NCI-H187 treated with DMSO at 0.1 percent for 48 hours (cell line): Measurements from ENCODE around the gene WDR5.
"Not testable (repeated sequence)": the region's sequence is repeated elsewhere in the genome, so short reads cannot be mapped to it uniquely, and the experiment has no call there.

Experiments
- DNase-seq: peaks from one replicate; lab custom pipeline; 2025; lab: John Stamatoyannopoulos, UW

WDR5 gene

GRCh38 chr9:134135343-134136117 lies at the start of gene WDR5:
WDR5 (plus strand) TSS chr9:134136082; CDS start chr9:134139878, 3,796 bp downstream.
- DNase-seq: no peak

DNA sequence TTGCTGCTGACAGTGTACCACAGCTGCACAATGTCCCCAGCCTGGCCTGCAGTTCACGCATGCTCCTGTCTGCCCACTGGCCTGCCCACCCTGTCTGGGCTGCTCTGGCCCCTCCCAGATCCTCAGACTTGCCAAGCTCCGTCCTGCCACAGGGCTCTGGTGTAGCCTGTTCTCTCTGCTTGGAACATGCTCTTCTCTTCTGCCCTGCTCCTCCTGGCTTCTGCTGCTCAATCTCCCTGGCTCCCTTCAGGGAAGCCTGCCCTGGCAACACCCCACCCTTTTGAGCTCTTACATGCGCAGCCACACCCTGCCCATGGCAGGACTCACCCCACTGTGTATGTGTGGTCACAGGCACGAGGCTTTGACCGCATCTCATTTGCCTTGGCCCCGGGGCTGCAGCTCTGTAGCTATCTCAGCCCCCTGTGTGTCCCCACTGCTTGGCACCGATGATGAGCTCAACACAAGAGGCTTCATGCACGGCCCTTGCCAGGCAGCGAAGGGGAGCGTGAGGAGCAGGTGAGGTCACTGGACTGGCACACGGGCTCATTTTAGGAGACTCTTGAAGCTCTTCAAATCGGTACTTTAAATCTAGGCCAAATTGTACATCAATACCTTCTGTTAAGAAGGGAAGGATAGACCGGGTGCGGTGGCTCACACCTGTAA lies 47.7 kb upstream of the WDR5 start:
- no peak for DNase-seq

- DNase-seq: no peak
Measured at GRCh38 chr9:134089972-134090371, 45.9 kb upstream of the WDR5 start.

DNA sequence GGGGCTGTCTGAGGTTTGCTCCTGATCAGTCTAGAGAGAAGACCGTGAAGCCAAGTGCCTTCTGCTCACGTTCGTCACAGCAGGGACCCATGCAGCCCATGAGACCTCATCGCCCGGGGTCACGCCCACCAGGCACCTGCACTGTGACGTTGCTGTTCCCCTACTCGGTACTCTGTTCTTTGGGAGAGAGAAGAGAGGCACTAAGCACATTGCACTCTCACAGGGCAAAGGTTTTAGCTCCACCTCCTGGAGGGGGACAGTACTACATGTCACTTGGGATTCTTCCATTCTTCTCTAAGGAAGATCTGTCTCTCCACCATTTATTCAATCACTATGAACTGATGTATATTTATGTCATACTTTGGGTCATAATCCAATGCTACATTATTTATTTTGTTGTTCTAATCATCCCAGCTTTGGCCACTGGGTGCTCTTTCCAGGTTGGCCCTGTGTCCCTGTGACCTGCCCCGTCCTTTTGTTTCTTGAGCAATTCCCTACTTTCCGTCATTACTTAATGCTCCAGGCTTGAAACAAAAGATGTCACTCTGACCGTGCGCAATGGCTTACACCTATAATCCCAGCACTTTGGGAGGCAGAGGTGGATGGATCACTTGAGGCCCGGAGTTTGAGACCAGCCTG lies 36.6 kb upstream of the WDR5 start:
- DNase-seq: no peak

- DNase-seq: no peak
Measured at GRCh38 chr9:134100040-134100439, 35.8 kb upstream of the WDR5 start.

DNA sequence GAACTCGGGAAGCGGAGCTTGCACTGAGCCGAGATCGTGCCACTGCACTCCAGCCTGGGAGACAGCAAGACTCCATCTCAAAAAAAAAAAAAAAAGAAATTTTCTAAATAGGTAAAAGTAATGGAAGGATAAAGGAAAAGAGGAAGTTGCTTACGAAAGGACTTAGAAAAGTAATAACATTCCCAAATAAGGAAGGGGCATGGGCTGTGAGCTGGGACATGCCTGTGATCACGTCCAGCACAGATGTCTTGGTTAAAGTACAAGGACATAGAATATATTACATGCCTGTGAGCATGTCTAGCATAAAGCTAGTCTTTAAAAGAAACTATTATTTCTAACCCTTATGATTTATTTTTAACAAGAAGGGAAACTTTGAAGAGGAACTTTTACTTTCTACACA lies 34.7 kb upstream of the WDR5 start:
- DNase-seq: not testable (repeated sequence)

GRCh38 chr9:134101623-134102149 lies 34.2 kb upstream of the WDR5 start:
- DNase-seq: no peak

GRCh38 chr9:134103391-134103998 lies 32.4 kb upstream of the WDR5 start:
- DNase-seq: no peak

- no peak for DNase-seq
Measured at GRCh38 chr9:134111064-134111463, 24.8 kb upstream of the WDR5 start.

DNA sequence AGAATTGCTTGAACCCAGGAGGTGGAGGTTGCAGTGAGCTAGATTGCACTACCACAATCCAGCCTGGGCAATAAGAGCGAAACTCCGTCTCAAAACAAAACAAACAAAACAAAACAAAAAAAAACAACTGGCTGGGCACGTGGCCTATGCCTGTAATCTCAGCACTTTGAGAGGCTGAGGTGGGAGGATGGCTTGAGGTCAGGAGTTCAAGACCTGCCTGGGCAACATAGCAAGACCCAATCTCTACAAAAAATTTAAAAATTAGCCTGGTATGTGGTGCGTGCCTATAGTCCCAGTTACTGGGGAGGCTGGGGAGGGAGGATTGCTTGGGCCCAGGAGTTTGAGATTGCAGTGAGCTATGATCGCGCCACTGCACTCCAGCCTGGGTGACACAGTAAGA lies 23.3 kb upstream of the WDR5 start:
- DNase-seq: no peak

GRCh38 chr9:134118972-134119371 lies 16.9 kb upstream of the WDR5 start:
- DNase-seq: not testable (repeated sequence)

- DNase-seq: no peak
Measured at GRCh38 chr9:134123764-134124128, 12.1 kb upstream of the WDR5 start.

DNA sequence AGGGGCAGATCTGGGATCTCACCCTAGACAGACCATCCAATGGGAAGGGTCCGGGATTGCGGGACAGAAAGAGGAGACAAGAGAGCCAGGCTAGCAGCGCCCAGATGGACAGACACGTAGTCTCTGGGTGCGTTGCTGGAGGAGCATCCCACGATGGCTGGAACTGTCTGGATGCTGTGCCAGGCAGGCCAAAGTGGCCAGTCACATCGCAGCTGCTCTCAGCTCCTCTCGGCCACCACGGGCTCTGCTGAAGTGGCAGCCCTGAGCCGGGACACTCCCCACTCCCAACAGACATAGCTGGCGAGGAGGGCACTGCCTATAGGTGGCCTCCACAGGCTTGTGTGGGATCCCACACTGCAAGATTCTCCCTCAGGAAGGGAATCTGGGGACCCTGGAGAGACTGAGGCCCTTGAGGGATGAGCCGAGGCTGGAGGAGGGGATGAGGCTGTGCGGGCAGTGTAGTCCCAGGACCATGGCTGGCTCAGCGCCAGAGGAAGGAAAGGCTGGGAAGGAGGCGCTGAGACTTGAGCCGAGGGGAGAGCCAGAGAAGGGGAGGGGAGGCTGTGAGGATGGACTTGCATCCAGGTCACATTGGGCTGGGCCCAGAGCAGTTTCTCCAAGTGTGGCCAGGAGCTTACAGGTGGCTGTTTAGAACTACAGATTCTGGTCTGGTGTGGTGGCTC lies 10.3 kb upstream of the WDR5 start:
- DNase-seq: no peak

- no peak for DNase-seq
Measured at GRCh38 chr9:134126373-134126772, 9.5 kb upstream of the WDR5 start.

DNA sequence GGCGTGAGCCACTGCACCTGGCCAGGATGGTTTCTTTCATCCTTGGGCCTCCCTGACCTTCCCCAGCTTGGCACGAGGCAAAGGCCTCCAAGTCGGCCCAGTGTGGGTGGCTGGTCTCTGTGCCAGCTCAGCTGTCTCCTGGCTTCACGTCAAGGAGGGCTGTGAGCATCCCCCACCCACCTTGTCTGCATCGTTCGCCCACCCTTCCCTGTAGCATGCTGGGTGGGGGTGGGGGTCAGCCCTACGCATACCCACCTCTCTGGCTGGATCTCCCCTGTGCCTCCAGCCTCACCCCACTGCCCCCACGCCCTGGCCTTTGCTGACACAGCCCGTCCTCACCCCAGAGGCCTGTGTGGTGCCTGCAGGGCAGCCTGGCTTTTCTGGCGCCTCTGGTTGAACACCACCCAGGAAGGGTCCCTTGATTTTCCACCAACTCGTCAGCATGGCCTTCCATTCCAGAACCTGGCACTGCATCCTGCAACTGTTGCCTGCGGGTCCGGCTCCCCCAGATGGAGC lies 8.8 kb upstream of the WDR5 start:
- DNase-seq: no peak

DNA sequence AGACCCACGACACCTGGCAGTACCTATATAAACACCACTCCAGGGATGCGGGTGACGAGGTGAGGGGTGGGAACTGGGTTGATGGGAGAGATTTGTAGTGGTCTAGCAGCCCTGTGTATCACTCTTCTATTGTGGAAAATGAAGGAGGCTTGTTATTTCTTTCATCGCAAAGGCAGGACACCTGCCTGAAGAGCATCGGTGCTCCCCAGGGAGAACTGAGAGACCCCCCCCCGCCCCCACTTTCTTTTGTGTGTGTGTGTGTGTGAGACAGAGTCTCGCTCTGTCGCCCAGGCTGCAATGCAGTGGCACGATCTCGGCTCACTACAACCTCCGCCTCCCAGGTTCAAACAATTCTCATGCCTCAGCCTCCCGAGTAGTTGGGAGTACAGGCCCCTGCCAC lies 8.3 kb upstream of the WDR5 start:
- no peak for DNase-seq

DNA sequence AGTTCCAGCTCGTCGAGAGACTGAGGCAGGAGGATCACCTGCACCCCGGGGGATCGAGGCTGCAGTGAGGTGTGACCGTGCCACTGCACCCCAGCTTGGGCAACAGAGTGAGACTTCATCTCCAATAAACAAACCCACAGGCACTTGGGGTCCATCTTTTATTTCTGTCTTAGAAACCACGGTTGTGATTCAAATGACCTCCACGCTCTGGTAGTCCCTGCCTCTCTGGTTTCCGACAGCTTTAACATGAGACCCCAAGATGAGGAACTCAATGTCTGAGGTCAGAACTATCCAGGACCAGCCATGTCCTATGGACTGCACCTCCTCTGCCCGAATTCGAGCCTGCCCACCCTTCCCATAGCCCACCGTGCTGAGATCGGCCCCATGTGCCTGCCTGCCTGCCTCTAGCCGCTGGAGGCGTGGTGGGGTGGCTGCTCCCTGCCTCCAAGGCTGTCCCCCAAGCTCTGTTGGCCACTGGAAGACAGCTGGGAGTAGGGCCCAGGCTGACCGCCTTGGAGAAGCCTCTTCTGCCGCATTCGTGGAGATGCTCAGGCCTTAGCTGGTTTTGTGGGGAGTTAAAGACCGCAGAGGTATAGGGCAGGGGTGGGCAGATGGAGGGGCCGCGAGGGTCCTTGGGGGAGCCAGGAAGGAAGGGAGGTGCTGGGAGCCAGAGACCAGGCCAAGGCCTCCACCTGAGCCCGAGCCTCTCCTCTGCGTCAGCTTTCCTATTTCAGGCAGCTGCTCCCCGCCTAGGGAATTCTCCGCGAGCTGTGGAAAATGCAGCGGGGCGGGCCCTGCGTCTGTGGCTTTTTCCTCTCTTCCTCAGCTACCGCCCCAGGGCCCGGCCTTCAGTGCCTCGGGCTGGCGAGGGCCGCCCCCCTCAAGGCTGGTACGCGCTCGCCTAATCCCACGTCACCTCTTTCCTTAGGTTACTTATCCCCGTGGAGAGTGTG lies 6.9 kb upstream of the WDR5 start:
- DNase-seq: no peak

DNA sequence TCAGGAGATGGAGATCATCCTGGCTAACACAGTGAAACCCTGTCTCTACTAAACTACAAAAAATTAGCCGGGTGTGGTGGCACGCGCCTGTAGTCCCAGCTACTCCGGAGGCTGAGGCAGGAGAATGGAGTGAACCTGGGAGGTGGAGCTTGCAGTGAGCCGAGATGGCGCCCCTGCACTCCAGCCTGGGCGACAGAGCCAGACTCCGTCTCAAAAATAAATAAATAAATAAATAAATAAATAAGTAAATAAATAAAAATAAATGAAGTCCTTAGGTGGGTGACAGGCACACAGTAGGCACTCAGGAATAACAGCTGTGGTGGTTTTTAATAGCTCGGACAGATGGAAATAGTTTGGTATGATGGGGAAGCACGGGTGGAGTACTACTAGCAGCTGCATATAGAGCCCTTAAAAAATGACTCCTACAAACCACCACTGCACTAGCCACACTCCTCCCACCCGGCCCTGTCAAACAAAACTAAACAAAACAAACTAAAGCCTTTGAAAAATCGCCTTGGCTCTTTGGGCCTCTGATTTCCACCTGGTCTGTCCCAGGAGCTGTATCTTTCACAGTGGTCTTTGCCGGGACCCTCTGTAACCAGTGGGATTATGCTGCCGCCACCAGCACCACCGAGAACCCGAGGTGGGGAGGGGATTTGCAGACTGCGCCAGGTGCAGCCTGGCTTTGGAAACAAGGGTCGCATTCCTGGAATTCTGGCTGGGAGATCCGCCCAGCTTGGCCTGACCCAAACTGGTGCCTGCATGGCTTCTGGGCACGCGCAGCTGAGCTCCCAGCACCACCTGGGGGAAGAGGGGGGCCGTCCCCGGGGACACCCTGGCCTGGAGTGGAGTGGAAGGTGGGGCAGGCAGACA lies 5.1 kb upstream of the WDR5 start:
- DNase-seq: no peak

DNA sequence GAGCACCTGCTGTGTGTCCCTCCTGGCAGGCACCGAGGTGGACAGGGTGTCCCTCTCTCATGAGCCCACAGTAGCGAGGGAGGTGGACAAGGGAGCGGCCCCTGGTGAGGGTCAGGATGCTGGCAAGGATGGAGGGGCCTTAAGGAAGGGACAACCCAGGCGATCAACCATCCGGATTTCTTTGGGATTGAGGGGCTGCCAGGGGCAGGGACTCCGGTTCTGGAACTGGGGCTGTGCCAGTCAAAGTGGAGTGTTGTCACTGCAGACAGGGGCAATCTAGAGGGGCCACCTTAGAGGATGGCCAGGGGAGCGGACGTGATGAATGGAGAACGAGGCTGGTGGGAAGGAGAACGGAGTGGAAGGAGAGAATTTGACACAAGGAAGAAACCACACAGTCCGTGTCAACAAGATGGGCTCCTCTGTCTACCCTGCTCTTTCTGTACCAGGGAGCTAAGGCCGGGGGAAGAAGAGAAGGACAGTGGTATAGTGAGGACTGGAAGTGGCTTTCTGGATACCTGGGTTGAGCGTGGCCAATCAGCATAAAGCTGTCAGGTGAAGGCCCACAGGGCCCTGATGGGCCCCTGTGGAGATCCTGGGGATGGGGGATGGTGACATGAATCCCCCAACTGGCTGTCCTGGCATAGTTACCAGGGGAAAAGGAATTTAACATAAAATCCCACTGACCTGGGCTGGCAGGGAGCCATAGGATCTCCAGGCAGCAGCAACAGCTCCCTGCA lies 4.2 kb upstream of the WDR5 start:
- no peak for DNase-seq
